ENCODE results near the gene ERFE. TPM values are rescaled to one million over a fixed set of nuclear protein-coding genes. Genes with fewer than 3 reads are reported as not detected.

Gene ERFE
- total RNA-seq, 1 donor from 2014 or later, result 1.2 TPM

DNA sequence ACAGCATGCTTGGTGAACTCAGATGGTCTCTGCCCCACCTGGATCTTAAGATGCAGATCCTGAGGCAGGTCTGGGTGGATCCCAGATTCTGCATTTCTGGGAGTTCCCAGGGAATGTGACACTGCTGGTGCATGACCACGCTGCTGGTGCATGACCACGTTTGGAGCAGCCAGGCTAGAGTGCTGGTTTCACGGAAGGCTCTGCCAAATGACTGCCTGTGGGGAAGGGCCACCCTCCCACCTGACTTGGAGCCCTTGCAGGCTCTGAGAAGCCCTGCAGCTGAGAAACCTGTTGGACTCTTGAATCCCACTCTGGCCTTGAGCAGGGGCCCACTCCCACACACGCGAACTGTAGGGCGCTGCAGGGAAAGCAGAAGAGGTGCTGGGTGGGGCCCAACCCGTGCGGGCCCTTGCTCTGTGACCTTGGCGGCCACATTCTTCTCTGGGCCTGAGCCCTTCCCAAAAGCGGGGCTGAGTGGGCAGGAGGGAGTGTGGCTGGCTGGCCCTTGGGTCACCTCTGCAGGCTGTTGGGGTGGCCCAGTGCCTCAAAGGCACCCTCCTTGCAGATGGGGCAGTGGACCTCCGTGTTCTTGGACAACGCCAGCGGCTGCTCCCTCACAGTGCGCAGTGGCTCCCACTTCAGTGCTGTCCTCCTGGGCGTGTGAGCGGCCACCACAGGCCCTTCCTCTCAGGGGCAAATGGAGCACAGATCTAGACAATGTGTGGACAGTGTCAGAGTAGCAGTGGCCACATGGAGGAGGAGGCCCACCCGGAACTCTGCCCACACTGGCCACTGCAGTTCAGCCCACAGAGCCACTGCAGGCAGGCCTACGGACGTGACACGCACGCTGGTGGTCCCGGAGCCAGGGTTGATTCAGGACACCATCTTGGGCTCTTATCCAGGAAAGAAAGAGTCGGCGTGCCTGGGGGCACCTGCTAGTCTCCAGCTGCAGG is 7.9 kb downstream of the ERFE start:
- no peak overlapping the region for H3K27ac Mint-ChIP-seq (ENCODE audit: unreplicated experiment)
- H3K4me3 Mint-ChIP-seq (ENCODE audit: unreplicated experiment), result no peak overlapping the region
- no peak for DNase-seq (ENCODE audit: extremely low spot score, unreplicated experiment)
- peaks cover 31% of the 10 kb centered on the region for H3K4me1 Mint-ChIP-seq (ENCODE audit: unreplicated experiment)
- no peak for TF ChIP-seq CTCF (IDR thresholded peaks at IDR 0.05)
- H3K27me3 Mint-ChIP-seq (ENCODE audit: unreplicated experiment), result no peaks in the 10 kb centered on the region
- H3K36me3 Mint-ChIP-seq (ENCODE audit: unreplicated experiment), result peaks cover 13% of the 10 kb centered on the region
- no peaks in the 10 kb centered on the region for H3K9me3 Mint-ChIP-seq (ENCODE audit: unreplicated experiment)

DNA sequence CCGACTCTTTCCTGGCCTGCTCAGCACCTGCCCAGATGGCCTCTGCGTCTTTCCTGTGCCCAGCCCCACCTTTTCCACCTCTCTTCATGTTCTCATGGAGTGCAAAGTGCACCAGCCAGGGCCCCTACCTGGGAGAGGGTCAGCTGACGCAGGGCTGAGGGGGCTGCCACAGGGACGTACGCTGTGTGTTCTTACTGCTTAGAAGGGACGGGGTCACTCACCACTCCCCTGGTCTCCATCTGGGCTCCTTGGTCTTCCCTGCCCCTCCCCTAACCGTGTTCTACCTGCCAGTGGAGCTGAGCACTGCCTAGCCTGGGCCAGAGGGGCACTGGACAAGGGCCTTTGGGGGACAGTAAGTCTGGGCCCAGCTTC is 8.6 kb downstream of the ERFE start:
- Mint-ChIP-seq H3K27me3 (ENCODE audit: unreplicated experiment) (no peaks in the 10 kb centered on the region), H3K9me3 (ENCODE audit: unreplicated experiment) (no peaks in the 10 kb centered on the region), H3K36me3 (ENCODE audit: unreplicated experiment) (peaks cover 17% of the 10 kb centered on the region), H3K27ac (ENCODE audit: unreplicated experiment) (no peak overlapping the region), H3K4me3 (ENCODE audit: unreplicated experiment) (no peak overlapping the region), H3K4me1 (ENCODE audit: unreplicated experiment) (peaks cover 33% of the 10 kb centered on the region)
- TF ChIP-seq CTCF (IDR thresholded peaks at IDR 0.05), result no peak
- no peak for DNase-seq (ENCODE audit: extremely low spot score, unreplicated experiment)

GRCh38 chr2:238167761-238168160 is 9.0 kb downstream of the ERFE start:
- H3K27ac Mint-ChIP-seq (ENCODE audit: unreplicated experiment), result no peak overlapping the region
- no peaks in the 10 kb centered on the region for H3K9me3 Mint-ChIP-seq (ENCODE audit: unreplicated experiment)
- H3K4me1 Mint-ChIP-seq (ENCODE audit: unreplicated experiment), result peaks cover 33% of the 10 kb centered on the region
- no peak overlapping the region for H3K4me3 Mint-ChIP-seq (ENCODE audit: unreplicated experiment)
- peaks cover 21% of the 10 kb centered on the region for H3K36me3 Mint-ChIP-seq (ENCODE audit: unreplicated experiment)
- no peak for TF ChIP-seq CTCF (IDR thresholded peaks at IDR 0.05)
- no peaks in the 10 kb centered on the region for H3K27me3 Mint-ChIP-seq (ENCODE audit: unreplicated experiment)
- DNase-seq (ENCODE audit: extremely low spot score, unreplicated experiment), result no peak

- Mint-ChIP-seq H3K27me3 (ENCODE audit: unreplicated experiment) (no peaks in the 10 kb centered on the region), H3K27ac (ENCODE audit: unreplicated experiment) (peak overlapping the region; percentile 95), H3K4me1 (ENCODE audit: unreplicated experiment) (peaks cover 33% of the 10 kb centered on the region), H3K9me3 (ENCODE audit: unreplicated experiment) (no peaks in the 10 kb centered on the region), H3K4me3 (ENCODE audit: unreplicated experiment) (no peak overlapping the region), H3K36me3 (ENCODE audit: unreplicated experiment) (peaks cover 26% of the 10 kb centered on the region)
- TF ChIP-seq CTCF (IDR thresholded peaks at IDR 0.05), result no peak
- DNase-seq (ENCODE audit: extremely low spot score, unreplicated experiment), result no peak
These were observed 9.7 kb downstream of the ERFE start for GRCh38 chr2:238168196-238169047.

Data from osteocyte (in vitro differentiated cells).